GM21825 (cell line): ENCODE results near the gene NIPAL4.
"Not testable (repeated sequence)": the region's sequence is repeated elsewhere in the genome, so short reads cannot be mapped to it uniquely, and the experiment has no call there.

Experiments
- ATAC-seq: cut with Tn5 transposase; IDR thresholded peaks from one replicate; pipeline ENCODE4 v1.9.1; 2021; ENCODE audit warnings: mild to moderate bottlenecking, moderate library complexity; ENCODE audit not compliant: unreplicated experiment

The NIPAL4 gene

GRCh38 chr5:157459715-157460599 lies at the start of gene NIPAL4:
TSS of gene NIPAL4 (plus strand) at chr5:157460213. CDS start at chr5:157460321, 108 bp downstream.
- ATAC-seq = no peak

- ATAC-seq = no peak
Observed at GRCh38 chr5:157415838-157416237, 44.2 kb upstream of the NIPAL4 start.

- not testable (repeated sequence) for ATAC-seq
Observed at GRCh38 chr5:157419521-157419920, 40.5 kb upstream of the NIPAL4 start.

GRCh38 chr5:157429920-157430319 lies 30.1 kb upstream of the NIPAL4 start:
- not testable (repeated sequence) for ATAC-seq

DNA sequence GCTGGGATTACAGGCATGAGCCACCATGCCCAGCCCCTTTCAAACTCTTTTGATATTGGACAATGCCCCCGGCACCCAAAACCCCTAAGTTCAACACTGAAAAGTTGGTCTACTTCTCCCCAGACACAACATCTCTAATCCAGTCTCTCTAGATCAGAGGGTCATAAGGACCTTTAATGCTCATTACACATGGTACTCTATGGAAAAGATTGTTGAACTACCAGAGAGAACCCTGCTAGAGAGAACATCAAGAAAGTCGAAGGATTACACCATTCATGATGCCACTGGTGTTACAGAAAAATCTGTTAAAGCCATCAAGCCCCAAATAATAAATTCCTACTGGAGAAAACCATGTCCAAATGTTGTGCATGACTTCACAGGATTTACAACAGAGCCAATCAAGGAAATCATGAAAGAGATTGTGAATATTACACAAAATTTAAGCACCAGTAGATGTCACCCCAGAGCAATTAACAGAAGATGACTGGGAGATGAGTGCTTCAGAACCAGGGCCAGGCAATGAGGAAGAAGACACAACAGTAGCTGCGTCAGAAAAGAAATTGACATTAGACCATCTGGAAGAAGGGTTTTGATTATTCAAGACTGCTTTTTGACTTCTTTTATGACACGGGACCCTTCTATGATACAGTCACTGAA lies 28.3 kb upstream of the NIPAL4 start:
- peak; percentile 75 for ATAC-seq

DNA sequence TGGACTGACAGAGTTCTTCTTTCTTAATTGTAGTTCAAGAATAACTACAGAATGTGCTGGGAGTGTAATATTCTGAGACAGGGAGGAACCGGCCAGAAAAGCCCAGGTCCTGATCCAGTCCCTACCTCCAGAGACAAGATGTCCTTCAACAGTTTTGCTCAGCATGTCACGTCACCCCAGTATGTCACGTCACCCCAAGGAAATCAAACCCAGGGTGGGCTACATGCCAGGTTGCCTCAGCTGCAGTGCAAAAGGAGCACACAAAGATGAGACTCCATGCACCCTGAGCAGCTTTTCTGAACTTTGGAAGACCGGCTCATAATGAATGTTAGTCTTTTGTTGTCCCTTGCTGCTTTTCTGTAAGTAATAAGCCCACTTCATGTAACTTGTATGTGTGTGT lies 25.9 kb upstream of the NIPAL4 start:
- no peak for ATAC-seq

- no peak for ATAC-seq
Observed at GRCh38 chr5:157443041-157443549, 16.9 kb upstream of the NIPAL4 start.

GRCh38 chr5:157444224-157444623 lies 15.8 kb upstream of the NIPAL4 start:
- ATAC-seq = no peak

GRCh38 chr5:157445745-157446411 lies 14.1 kb upstream of the NIPAL4 start:
- ATAC-seq = no peak

DNA sequence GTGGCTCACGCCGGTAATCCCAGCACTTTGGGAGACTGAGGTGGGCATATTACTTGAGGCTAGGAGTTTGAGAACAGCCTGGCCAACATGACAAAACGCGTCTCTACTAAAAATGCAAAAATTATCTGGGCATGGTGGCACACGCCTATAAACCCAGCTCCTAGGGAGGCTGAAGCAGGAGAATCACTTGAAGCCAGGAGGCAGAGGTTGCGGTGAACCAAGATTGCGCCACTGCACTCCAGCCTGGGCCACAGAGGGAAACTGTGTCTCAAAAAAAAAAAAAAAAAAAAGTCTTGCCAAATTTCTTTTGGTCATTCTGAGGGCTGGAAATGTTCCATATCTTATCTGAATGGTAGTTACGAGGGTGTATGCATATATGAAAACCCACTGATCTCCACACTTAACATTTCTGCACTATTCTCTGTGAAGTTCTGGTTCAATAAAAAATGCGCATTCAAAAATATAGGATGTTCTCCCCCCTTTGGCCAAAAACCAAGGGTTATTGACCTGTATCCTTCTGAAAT lies 13.5 kb upstream of the NIPAL4 start:
- no peak for ATAC-seq

DNA sequence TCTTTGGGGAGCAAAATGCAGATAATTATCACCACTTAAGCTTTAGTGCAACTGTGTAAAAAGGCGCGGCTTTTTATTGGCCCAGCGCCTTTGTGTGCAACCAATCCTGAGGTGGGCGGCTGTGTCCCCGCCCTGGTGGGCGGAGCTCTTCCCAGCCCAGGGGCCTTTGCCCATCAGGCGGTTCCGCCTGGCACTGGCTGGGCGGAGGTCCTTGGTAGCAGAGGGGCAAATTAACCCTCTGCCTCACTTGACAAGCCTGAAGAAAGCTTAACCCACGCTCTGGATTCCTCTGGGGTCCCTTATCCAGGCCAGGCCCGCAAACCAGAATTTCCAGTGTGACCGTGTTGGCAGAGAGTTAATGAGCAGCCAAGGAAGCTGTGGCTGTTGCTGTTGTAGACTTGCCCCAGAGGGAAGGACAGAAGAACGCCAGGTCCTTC lies 12.8 kb upstream of the NIPAL4 start:
- ATAC-seq = no peak

DNA sequence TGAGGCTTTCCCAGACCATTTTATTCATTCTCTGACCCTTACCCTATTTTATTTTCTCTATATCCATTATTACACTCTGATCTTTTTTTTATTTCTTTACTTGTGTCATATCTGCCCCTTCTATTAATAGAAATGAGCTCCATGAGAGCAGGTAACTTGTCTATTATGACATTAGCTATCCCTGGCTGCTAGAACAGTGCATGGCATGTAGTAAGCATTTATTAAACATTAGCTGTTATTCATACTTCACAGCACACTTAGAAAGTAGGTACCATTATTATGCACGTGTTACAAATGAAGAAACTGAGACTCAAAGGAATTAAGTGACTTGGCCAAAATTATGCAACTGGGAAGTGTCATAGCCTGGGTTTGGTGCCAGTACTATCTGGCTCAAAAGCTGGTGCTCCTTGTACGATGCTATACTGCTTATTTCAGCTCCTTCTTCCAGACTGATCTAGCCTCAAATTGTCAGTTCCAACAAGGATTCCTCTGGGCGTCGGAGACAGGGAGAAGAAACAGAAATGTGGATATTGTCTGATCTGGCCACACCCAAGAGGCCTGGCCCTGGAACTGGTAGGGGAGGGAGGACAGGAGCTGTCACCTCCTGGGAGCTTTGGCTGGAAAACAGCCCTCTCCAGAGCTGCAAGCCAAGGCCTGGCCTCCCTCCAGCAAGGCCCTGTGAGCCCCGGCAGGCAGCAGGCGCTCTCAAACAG lies 10.8 kb upstream of the NIPAL4 start:
- ATAC-seq = no peak

DNA sequence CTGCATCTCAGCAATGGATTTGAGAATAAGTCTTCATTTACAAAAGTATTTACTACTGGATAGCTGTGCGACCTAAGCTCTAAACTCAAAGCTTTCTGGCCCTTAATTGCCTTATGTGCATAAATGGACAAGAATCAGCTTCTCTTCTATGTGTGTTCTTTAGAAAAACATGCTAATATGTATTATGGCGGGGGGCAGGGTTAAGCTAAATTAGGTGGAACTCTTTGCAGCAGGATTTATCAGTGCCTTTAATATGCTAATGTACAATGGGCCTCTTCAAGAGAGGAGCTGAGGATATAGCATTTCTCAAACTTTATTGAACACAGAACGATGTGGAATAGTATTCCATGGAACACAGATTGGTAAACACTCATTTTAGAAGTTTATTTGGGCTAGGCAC lies 10.0 kb upstream of the NIPAL4 start:
- no peak for ATAC-seq

DNA sequence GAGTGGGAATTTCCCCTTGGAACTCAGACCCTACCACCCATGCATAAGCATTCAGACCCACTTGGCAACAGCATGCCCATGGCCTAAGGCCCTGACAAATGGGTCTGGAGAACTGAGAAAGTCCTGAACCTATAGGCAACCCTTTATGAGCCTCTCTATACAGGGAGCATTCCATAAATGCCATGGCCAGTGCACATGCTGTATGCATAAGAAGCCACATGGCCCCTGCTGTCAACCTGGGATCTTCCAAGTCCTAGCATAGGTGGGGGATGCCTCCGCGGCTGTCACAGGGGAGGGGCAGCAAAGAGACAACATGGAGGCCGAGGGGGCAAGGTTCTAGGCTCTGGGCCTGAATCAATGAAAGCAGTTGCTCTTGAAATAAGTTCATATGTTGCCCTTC lies 8.2 kb upstream of the NIPAL4 start:
- no peak for ATAC-seq

DNA sequence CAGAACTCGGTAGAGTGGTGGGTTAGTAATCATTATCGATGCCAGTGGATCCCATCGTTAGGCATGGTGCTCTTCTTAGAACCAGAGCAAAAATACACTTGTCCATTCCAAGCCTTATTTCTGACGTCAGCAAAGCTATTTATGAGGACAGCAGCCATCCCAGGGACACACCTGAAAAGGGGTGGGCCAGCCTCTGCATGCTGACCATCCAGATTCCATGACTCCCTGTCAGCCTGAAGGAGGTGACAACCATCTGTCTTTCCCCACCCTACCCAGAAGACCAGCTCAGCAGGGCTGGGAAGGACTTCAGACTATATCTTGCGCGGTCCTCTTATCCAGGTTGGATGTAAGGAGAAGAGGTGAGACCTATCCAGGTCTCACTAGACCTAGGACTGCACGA lies 5.7 kb upstream of the NIPAL4 start:
- ATAC-seq = no peak

DNA sequence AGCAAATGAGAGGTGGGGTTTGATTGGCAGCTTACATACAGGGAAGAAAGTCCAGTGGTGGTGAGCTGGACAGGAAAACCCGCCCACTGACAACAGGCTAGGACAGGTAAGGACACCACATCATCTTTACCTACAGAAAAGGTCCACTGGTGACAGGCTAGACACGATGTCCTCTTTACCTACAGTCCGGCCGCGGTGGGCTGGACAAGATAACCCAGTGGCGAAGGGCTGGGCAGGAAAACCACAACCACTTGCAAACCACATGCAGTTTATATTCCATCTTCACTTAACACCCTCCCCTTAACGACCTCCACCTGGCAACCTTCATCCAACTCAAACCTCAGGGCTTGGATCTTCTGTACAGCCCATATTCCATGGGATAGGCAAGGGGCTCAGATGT lies 5.0 kb upstream of the NIPAL4 start:
- ATAC-seq = no peak

DNA sequence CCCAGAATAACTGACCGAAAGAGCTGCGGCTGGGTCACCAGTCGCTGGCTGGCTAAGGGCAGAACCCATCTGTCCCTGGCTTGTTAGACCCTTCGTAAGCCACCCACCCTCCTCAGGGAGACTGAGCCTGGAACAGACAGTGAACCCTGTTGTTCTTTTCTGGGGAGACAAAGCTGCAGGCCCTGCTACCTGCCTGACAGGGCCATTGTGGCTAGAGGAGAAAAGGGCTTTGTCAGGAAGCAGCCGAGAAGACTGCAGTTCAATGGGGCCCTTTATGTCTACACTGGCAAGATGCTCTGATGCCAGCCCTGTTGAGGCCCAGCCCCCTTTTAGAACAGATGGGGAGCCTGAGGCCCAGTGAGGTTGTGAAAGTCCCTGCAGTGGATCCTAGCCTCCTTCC lies 3.7 kb upstream of the NIPAL4 start:
- ATAC-seq = no peak

- no peak for ATAC-seq
Observed at GRCh38 chr5:157457391-157457790, 2.6 kb upstream of the NIPAL4 start.

- no peak for ATAC-seq
Observed at GRCh38 chr5:157458835-157459234, 1.2 kb upstream of the NIPAL4 start.

GRCh38 chr5:157460921-157461792 lies 1.1 kb downstream of the NIPAL4 start:
- ATAC-seq = no peak
